Stimulated activated CD4-positive, alpha-beta T cell treated with anti-CD3 and anti-CD28 coated beads, Interleukin-12 subunit alpha, Interleukin-12 subunit beta, amount 100 ng/mL, for 24 hours (primary cell): ENCODE measurements around the gene CYTIP.
"Not testable (repeated sequence)": the region's sequence is repeated elsewhere in the genome, so short reads cannot be mapped to it uniquely, and the experiment has no call there.

Experiments
- DNase-seq, 2 experiments: peaks; one replicate each; pipeline ENCODE4 v3.0.0-alpha.2; 2020; ENCODE audit warnings: low read depth in 2 of 2

CYTIP gene

DNA sequence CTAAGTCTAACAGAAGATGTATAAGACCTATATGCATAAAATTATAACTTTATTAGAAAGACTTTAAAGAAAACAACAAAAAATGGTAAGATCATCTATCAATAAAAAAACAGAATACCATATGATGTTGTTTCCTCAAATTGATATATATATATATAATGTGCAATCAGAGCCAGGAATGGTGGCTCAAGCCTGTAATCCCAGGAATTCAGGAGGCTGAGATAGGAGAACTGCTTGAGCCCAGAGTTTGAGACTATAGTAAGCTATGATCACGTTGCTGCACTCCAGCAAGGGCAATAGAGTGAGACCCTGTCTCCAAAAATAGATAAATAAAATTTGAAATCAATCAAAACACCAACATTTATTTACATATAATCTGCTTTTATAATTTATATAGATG is 19.5 kb downstream of the CYTIP start:
- no peak for DNase-seq

DNA sequence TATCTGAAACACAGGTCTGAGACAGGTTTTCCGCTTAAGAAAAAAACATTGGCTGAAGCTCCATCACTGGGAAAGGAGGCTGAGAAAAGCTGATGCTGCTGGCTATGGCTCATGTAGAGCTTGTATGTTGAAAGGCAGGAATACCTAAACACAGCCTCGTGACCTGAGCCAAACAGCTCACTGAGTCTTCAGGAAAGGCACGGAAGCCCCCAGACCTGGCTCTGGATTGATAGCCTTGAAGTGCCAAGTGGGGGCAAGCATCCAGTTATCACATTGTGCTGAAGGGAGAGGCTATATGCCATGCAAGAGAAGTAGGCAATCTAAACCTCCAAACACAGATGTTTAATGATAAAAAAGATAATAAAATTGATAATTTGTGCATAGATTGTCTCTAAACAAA is 21.9 kb downstream of the CYTIP start:
- no peak for DNase-seq

DNA sequence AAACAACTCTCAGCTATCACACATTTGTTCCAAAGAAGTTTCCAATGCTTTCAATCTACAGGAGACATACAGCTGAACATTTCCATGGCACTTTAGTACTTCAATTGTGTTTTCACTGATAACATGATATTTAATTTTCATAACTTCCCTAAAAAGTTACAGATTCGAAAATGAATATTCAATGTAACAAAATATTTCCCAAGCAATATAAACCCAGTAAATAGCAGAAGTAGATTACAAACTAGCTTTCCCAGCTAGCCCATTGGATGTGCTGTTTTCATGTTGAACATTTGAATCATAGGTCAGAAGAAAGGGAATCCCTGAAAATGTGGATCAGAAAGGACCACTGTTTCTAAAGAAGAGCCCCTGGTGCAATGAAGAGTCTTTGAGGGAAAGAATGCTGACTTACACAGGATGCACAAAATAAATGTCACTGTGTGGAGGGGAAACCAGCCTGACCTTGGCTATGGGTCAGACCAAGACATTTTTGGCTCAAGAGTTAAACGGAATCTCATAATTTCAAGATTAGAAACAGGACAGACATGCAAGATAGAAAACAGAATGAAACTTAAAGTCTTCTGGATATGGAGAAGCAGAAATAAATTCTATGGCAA is 22.5 kb downstream of the CYTIP start:
- no peak for DNase-seq

DNA sequence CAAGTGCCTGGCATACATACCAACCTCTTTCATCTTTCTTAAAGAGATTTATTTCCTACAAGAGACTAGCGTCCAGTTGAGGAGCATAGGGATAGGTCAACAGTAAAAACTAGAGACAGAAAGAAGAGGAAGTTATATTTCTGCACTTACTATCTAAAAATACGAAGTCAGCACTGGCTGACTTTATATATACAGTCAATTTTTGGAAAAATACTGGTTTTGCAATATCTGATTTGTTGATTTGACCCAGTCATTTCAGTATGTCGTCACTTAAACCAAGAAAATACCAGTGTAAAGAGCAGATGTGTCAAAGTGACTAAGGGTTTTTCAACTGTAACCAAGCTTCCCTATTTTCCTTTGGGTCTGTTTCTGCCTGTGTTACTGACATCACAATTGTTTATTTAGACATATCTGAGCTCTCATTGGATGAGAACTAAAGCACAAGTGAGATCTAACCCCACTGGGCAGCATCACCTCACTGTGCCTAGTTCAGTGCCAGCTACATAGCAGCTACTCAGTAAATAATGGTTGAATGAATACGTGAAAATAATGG is 23.0 kb downstream of the CYTIP start:
- DNase-seq: no peak

DNA sequence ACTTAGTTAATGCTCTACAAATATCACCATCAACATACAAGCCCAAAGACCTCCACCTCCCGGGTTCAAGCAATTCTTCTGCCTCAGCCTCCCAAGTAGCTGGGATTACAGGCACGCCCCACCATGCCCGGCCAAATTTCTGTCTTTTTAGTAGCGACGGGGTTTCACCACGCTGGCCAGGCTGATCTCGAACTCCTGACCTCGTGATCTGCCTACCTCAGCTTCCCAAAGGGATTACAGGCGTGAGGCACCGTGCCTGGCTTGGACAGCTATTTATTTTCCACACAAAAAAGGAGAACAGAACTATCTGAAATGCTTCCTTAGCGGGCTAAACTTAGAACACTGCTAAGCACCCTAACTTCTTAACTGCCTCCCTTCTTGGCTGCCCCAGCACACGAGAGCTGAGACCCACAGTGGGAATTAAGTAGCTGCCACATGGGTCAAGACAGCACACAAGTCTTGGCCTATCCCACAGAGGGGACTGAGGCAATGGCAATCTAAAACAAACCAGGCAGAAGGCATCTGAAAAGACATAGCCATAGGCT is 24.8 kb downstream of the CYTIP start:
- DNase-seq: no peak

DNA sequence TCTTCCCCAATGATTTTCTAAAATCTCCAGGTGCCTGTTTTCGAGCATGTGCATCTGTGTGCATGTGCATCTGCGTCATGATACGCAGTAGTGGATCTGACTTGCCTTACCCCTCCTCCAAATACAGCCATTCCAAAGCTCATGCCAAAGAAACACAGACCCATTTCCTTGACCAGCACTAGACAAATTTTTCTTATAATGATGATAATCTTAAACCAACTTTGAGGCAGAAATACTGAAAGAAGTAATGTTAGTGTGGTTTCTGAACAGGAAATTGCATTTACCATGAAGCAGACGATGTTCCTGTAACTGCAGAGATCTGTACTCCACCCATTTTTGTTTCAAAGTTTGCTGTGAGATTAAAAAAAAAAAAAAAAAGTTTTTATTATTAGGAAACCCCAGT is 25.6 kb downstream of the CYTIP start:
- no peak for DNase-seq

DNA sequence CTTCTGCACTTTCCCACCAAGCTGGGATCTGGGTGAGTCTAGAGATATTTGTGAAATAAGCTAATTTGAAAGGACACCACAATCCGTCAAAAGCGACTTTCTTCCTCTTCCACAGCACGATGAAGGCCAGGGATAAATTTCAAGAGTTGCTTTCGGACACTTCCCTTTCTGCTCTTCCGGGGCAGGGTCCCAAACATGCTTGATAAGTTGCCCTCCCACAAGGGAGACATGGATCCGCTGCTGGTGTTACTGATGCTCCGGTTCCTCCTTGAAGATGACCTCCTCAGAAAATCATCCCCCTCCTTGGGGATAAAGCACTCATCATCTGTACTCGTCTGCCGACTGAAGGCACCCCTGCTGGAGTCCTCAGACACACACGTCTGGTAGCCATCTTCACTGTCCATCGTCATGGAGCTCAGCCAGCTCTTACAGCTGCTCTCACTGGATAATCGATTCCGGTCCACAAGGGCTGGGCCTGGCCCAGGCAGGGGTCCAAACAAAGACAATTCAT is 28.2 kb downstream of the CYTIP start:
- no peak for DNase-seq

DNA sequence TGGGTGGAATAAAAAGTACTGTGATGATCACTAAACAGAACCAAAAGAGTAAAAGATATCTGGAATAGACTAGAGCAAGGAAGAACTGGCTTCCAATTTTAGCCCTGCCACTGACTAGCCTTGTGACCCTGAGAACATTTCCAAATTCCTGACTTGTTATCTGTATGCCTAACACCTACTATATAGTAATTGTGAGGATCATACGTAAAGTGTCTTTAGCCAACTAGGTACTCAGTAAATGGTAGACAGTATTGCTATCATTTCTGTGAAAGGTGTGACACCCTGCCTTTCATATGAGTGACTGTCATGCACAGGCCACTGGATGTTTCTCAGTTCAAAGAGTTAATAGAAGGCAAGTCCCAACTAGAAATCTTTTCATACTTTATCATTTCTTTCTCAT is 29.8 kb downstream of the CYTIP start:
- no peak for DNase-seq

DNA sequence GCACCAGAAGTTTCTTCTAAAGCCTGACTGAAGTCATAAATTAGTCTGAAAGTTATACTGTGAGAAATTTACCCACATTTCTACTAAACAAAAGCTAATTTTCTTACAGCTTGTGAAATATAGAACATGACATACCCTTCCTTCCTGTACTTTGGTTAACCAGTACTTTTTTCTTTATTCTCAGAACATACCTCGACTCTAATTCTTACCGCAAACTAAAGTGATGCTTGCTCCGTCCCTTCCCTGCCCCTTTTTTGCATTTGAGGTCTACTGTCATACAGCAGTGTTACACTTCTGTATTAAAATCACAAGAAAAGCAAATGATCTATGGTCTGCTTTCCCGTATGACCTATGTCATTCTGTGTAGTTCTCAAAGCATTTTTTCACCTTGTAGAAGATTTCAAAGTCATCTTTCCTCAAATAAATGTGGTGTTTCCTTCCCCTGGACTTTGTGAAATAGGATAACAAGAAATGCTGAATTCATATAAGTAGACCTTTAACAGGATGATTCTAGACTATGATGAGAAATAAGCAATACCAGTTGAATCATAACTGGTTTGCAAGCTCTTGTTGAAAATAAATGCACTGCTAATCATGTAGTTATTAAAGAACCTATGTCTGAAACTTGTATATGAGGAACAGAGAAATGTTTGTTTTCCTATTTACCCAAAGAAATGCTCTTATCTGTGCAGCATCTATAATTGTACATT is 30.4 kb downstream of the CYTIP start:
- no peak for DNase-seq

DNA sequence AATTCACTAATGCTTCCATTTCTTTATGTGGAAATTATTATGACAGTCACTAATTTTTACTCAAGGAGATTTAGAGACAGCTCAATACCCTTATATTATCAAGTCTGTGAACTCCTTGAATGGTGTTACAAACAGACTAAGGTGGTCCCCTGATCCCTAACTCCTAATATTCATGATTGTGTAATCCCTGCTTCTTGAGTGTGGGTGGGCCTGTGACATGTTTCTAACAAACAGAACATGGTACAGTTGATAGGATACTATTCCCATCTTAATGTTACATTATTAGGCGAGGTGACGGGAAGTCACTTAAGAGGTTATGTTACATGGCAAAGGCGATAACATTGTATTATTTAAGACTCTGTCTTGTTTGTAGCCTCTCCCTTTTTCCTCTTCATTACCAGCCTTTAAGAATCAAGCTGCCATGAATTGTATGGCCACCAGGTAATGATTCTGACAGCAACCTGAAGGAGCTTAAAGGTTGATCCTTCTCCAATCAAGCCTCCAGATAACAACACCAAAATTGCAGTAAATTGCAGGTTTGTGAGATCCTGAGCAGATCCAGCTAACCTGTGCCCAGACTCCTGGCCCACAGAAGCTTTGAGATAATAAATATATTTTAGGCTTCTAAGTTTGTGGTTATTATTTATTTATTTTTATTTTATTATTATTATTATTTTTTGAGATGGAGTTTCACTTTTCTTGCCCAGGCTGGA is 32.1 kb downstream of the CYTIP start:
- no peak for DNase-seq

DNA sequence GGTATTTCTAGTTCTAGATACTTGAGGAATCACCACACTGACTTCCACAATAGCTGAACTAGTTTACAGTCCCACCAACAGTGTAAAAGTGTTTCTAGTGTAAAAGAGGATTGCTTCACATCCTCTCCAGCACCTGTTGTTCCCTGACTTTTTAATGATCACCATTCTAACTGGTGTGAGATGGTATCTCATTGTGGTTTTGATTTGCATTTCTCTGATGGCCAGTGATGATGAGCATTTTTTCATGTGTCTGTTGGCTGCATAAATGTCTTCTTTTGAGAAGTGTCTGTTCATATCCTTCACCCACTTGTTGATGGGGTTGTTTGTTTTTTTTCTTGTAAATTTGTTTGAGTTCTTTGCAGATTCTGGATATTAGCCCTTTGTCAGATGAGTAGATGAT is 38.5 kb downstream of the CYTIP start:
- DNase-seq: not testable (repeated sequence)

DNA sequence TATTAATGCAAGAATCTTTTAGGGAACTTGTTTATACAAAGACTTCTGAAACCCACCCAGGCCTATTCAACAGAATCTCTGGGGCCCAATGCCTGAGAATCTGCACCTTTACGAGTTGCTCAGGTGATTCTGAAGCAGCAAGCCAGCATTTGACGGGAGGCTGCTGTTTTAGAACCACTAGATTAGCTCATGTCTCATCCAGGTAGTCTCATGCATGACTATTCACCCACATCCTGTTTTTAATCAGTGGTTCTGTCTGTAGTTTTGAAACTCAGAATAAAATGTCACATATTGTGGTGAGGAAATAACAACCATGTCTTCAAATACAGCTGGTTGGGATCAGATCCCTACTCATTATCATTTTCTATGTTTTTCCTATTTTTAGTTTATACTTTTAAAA is 39.5 kb downstream of the CYTIP start:
- no peak for DNase-seq

DNA sequence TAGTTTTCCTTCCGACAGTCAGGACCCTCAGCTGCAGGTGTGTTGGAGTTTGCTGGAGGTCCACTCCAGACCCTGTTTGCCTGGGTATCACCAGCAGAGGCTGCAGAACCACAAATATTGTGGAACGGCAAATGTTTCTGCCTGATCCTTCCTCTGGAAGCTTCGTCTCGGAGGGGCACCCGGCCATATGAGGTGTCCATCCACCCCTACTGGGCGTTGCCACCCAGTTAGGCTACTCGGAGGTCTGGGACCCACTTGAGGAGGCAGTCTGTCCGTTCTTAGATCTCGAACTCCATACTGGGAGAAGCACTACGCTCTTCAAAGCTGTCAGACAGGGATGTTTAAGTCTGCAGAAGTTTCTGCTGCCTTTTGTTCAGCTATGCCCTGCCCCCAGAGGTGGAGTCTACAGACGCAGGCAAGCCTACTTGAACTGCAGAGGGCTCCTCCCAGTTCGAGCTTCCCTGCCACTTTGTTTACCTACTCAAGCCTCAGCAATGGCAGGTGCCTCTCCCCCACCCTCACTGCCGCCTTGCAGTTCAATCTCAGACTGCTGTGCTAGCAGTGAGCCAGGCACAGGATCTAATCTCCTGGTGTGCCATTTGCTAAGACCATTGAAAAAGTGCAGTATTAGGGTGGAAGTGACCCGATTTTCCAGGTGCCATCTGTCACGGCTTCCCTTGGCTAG is 40.9 kb downstream of the CYTIP start:
- not testable (repeated sequence) for DNase-seq

DNA sequence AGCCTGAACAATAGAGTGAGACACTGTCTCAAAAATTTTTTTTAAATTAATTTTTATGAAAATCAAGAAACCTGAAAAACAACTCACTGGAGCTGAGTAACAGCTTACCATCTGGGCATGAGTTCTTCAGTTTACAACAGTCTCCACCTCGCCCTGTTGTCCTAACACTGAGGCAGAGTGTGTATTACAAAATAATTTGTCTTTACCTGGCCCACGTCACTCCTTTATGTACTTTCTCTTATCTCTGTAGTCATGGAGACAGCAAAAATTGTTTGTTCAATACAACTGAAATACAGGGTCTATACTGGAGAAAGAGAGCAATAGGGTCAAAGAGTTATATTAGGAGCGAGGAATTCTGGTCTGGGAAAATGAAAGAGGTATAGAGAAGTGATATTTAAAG is 48.1 kb downstream of the CYTIP start:
- no peak for DNase-seq

DNA sequence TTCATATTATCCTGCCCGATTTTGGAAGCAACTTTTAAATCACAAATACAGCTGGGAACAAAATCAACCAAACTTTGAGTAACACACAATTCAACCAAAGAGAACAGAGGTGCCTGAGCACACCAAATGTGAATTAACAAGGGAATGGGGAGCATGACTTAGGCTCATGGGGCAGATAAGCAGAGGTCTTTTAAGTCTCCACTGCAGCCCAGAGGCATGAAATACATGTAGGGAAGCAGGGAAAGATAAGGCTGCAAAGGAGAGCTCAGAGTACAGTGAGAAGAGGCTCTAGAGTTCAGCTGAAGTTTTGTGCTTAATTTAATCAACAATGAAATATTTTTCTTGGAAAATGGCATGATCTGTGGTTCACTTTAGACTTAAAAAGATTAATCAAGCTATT is 49.0 kb downstream of the CYTIP start:
- DNase-seq: no peak

DNA sequence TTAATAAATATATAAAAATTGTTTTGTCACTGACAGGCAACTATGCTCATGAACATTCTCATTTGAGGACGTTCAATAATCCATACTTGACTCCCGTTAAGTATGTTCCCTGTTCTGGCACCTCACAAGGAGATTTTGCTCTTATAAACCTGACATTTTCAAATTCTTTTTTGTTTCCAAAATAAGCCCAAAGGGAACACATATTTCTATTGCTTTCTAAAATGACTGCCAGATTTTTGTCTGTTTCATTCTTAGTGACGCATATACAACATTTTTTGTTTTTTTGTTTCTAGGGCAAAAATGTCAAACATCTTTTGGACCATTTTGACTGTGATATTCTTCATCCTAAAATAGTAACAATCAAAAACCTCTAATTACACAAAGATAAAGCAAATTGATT is 50.5 kb downstream of the CYTIP start:
- no peak for DNase-seq

DNA sequence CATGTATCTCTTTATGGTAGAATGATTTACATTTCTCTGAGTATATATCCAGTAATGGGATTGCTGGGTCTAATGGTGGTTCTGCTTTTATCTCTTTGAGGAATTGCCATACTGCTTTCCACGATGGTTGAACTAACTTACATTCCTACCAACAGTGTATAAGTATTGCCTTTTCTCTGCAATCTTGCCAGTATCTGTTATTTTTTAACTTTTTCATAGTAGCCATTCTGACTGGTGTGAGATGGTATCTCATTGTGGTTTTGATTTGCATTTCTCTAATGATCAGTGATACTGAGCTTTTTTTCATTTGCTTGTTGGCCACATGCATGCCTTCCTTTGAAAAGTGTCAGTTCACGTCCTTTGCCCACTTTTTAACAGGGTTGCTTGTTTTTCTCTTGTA is 55.1 kb downstream of the CYTIP start:
- DNase-seq: no peak

DNA sequence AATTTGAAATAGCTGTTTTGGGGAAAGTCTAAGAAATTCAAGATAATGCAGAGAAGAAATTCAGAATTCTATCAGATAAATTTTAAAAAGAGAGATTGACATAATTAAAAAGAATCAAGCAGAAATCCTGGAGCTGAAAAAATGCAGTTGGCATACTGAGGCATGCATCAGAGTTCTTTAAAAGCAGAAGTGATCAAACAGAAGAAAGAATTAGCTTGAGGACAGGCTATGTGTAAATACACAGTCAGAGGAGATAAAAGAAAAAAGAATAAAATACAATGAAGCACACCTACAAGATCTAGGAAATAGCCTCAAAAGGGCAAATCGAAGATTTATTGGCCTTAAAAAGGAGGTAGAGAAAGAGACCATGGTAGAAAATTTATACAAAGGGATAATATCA is 57.1 kb downstream of the CYTIP start:
- DNase-seq: no peak

DNA sequence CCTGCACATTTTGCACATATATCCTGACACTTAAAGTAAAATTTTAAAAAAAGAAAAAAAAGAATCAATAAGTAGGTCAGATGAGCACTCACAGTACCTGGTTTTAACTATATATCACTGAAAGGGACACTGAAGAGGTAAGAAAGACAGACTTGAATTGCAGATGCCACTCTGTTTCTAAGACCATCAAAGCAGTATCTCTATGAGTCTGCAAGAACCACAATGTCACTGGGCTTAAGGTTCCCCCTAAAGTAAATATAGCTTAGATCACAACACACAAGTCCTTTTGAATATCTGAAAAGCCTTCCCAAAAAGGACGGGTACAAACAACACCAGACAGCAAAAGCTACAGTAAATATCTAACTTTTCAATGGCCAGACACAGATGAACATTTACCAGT is 57.6 kb downstream of the CYTIP start:
- DNase-seq: no peak

DNA sequence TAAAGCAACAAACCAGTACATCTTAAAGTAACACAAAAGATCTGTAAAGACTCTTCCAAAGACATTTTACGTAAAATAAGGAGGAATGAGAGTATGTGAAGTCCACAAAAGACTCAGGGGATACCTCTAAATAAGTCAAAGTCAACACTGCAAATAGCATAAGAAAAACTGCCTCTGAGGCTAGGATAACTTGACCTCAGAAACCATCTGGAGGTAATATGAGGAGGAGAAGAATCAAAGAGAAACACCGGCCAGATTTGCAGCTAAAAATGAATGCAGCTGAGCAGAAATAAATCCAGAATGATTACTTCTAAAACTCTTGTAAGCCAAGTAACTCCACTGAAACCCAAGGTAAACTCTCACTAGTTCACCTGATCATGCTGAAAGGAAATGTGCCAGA is 66.0 kb downstream of the CYTIP start:
- no peak for DNase-seq

DNA sequence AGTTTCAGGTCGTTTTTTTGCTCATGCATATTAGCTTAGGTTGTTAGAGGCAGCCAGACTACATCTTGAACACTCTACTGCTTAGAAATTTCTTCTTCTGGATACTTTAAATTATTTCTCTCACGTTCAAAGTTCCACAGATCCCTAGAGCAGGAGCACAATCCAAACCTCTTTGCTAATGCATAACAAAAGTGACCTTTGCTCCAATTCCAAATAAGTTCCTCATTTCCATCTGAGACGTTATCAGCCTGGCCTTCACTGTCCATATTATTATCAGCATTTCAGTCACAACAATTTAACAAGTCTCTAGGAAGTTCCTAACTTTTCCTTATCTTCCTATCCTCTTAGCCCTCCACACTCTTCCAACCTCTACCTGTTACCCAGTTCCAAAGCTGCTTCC is 67.8 kb downstream of the CYTIP start:
- DNase-seq: no peak

DNA sequence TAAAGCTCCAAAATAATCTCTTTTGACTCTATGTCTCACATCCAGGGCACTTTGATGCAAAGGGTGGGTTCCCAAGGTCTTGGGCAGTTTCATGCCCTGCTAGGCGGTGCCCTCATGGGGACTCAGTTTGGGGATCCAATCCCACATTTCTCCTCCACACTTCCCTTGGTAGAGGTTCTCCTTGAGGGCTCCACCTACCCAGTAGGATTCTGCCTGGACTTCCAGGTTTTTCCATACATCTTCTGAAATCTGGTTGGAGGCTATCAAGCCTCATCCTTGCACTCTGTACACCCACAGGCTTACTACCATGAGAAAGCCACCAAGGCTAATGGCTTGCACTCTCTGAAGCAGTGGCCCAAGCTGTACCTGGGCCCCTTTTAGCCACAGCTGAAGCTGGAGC is 68.5 kb downstream of the CYTIP start:
- no peak for DNase-seq
